Keratinocyte (primary cell): ENCODE results near the gene RAB35. TPM values are rescaled to one million over a fixed set of nuclear protein-coding genes. Genes with fewer than 3 reads are reported as not detected.

Experiments
- DNase-seq: peaks from one replicate; pipeline ENCODE4 v3.0.0-alpha.2; 2011; ENCODE audit warnings: low read depth, missing footprints, low spot score
- FAIRE-seq: peaks from 2 replicates; lab custom pipeline; 2011; peaks lifted over from hg19 to GRCh38; lab: Jason Lieb, UNC
- H2AFZ ChIP-seq: 2 replicates; pipeline ENCODE4 v1.6.0; 2012; ENCODE audit warnings: low read length, control low read depth, inconsistent platforms; ENCODE audit not compliant: control insufficient read depth
- H3K27ac ChIP-seq: 2 replicates; pipeline ENCODE4 v1.5.1; 2011; ENCODE audit warnings: low read length; ENCODE audit not compliant: control insufficient read depth, insufficient read depth
- H3K27me3 ChIP-seq: 3 replicates; pipeline ENCODE4 v1.6.0; 2011; ENCODE audit warnings: low read length; ENCODE audit not compliant: control insufficient read depth, insufficient read depth; ENCODE audit errors: extremely low read depth
- H3K36me3 ChIP-seq, 2 experiments: 2 replicates in 1 of 2; 3 replicates in 1 of 2; pipeline ENCODE4 v1.5.1; 2011; ENCODE audit warnings: low read length in 2 of 2, mild to moderate bottlenecking in 1 of 2; ENCODE audit not compliant: control insufficient read depth in 2 of 2, insufficient read depth in 2 of 2; ENCODE audit errors: extremely low read depth in 1 of 2
- H3K4me1 ChIP-seq: 3 replicates; pipeline ENCODE4 v1.5.1; 2011; ENCODE audit warnings: low read length; ENCODE audit not compliant: control insufficient read depth, insufficient read depth; ENCODE audit errors: extremely low read depth
- H3K4me2 ChIP-seq: 3 replicates; pipeline ENCODE4 v1.6.0; 2011; ENCODE audit warnings: low read depth, low read length; ENCODE audit not compliant: control insufficient read depth, insufficient read depth; ENCODE audit errors: extremely low read depth
- H3K4me3 ChIP-seq, 3 experiments: fragments of 200-600 bp in 1 of 3; sonication (generic) in 1 of 3; 2 replicates in 2 of 3; 3 replicates in 1 of 3; pipeline ENCODE4 v1.5.1; 2011 to 2016; ENCODE audit warnings: low read length in 3 of 3, mild to moderate bottlenecking in 3 of 3, control low read depth in 2 of 3, inconsistent platforms in 1 of 3, low read depth in 1 of 3, mixed read lengths in 1 of 3, mixed run types in 1 of 3, moderate library complexity in 1 of 3; ENCODE audit not compliant: control insufficient read depth in 2 of 3, insufficient read depth in 2 of 3; ENCODE audit errors: extremely low read depth in 1 of 3
- H3K79me2 ChIP-seq: 2 replicates; pipeline ENCODE4 v1.6.0; 2012; ENCODE audit warnings: low read length; ENCODE audit not compliant: control insufficient read depth, insufficient read depth
- H3K9ac ChIP-seq: 3 replicates; pipeline ENCODE4 v1.6.0; 2011; ENCODE audit warnings: low read length; ENCODE audit not compliant: control insufficient read depth, insufficient read depth; ENCODE audit errors: extremely low read depth
- H3K9me1 ChIP-seq: 3 replicates; pipeline ENCODE4 v1.6.0; 2011; ENCODE audit warnings: low read length; ENCODE audit not compliant: control insufficient read depth, insufficient read depth; ENCODE audit errors: extremely low read depth
- H3K9me3 ChIP-seq: 2 replicates; pipeline ENCODE4 v1.5.1; 2012; ENCODE audit warnings: low read depth, low read length; ENCODE audit not compliant: control insufficient read depth
- H4K20me1 ChIP-seq: 3 replicates; pipeline ENCODE4 v1.6.0; 2011; ENCODE audit warnings: low read length; ENCODE audit not compliant: control insufficient read depth, insufficient read depth; ENCODE audit errors: extremely low read depth
- EZH2 ChIP-seq: IDR thresholded peaks from one replicate; pipeline ENCODE4 v1.6.1; 2012; ENCODE audit warnings: inconsistent platforms, mild to moderate bottlenecking, low read length, moderate library complexity
- dilution Hi-C: fragments of 300-500 bp; cut with MboI; formaldehyde crosslinking; loops from one replicate; pipeline ENCODE4 v1.7.0; 2020; ENCODE audit warnings: low sequenced_read_pairs; ENCODE audit not compliant: extremely low pct_ligation_motif_present
- polyA plus RNA-seq, 5 experiments: library from polyadenylated mRNA; depleted of rRNA in 3 of 5; stranded (reverse) in 3 of 5; stranded (forward) in 1 of 5; unstranded in 1 of 5; fragments of >200 nt; gene quantifications; 1 replicate in 1 of 5; 2 replicates in 3 of 5; 3 replicates in 1 of 5; pipeline versions ENCODE4 v1.2.1 to v1.2.3, GENCODE V29; 2011 to 2012; ENCODE audit warnings: missing spikeins in 2 of 5, low read depth in 1 of 5, low replicate concordance in 1 of 5
- TF ChIP-seq, protein P1 (sequence below), 3 experiments: IDR thresholded peaks in 1 of 3; conservative IDR thresholded peaks in 1 of 3; optimal IDR thresholded peaks in 1 of 3; 2 replicates in 2 of 3; 3 replicates in 1 of 3; pipeline versions ENCODE3 to v1.5.1; 2011; ENCODE audit warnings: low read length in 3 of 3, mild to moderate bottlenecking in 3 of 3, moderate library complexity in 2 of 3, control low read depth in 1 of 3, inconsistent platforms in 1 of 3; ENCODE audit not compliant: insufficient read depth in 2 of 3; ENCODE audit errors: extremely low read depth in 1 of 3

Gene RAB35
- polyA plus RNA-seq, 1 donor (not counting 4 experiments of a cell fraction or from before 2014, with no cell fraction given), result 68.4 TPM

DNA sequence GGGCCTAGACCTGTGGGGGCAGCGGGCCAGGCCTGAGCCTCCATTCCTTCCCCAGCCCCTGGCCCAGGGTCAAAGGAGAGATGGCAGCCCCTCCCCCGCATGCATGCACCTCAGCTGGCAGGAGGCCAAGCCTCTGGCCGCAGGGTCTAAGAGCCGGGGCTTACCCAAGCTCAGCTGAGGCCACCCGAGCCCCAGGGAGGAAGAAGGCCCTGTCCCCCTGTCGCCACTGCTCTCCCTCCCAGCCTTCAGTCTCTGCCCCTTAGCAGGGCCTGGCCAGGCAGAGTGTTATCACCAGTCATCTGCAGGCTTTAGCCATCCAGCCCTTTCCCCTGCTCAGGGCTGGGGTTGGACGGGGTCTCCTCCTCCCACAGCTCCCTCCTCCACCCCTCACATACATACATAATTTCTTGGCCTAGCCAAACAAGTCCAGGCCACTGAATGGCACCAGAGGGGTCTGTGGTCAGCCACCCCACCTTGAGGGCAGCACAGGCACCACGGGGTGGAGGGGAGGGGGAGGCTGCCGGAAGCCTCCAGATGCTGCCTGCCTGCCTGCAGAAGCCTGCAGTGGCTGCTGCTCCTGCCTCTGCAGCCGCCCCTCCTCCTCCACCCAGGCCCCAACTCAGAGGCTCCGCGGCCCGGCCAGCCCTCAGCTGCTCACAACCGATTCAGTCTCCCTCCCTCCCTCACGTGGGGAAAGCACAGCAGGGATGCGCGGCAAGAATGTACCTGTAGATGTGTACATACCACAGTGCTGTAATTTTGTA, 22.8 kb downstream of the RAB35 start:
- peaks cover 3% of the 10 kb centered on the region for H3K79me2 ChIP-seq
- DNase-seq (no peak), FAIRE-seq (no peak)
- H3K9me1 ChIP-seq, result no peaks in the 10 kb centered on the region
- dilution Hi-C loops, result no loop called here
- H3K27ac ChIP-seq, result no peak overlapping the region
- TF ChIP-seq, protein P1, sequence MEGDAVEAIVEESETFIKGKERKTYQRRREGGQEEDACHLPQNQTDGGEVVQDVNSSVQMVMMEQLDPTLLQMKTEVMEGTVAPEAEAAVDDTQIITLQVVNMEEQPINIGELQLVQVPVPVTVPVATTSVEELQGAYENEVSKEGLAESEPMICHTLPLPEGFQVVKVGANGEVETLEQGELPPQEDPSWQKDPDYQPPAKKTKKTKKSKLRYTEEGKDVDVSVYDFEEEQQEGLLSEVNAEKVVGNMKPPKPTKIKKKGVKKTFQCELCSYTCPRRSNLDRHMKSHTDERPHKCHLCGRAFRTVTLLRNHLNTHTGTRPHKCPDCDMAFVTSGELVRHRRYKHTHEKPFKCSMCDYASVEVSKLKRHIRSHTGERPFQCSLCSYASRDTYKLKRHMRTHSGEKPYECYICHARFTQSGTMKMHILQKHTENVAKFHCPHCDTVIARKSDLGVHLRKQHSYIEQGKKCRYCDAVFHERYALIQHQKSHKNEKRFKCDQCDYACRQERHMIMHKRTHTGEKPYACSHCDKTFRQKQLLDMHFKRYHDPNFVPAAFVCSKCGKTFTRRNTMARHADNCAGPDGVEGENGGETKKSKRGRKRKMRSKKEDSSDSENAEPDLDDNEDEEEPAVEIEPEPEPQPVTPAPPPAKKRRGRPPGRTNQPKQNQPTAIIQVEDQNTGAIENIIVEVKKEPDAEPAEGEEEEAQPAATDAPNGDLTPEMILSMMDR (optimal IDR thresholded peaks at IDR 0.05 in 1 of 3, IDR thresholded peaks at IDR 0.05 in 1 of 3, conservative IDR thresholded peaks at IDR 0.05 in 1 of 3; ENCODE audit: extremely low read depth in 1 of 3, insufficient read depth in 2 of 3, low read length in 3 of 3), result no peak
- TF ChIP-seq EZH2, result no peak
- no peak overlapping the region for H3K4me2 ChIP-seq
- no peak overlapping the region for H3K9ac ChIP-seq
- peaks cover 3% of the 10 kb centered on the region for H4K20me1 ChIP-seq
- H3K9me3 ChIP-seq, result no peaks in the 10 kb centered on the region
- no peaks in the 10 kb centered on the region for H3K4me1 ChIP-seq
- H3K4me3 ChIP-seq, result no peak overlapping the region
- no peak overlapping the region for H2AFZ ChIP-seq
- peaks cover 23 to 31% of the 10 kb centered on the region in 2 experiments for H3K36me3 ChIP-seq
- H3K27me3 ChIP-seq, result no peaks in the 10 kb centered on the region

DNA sequence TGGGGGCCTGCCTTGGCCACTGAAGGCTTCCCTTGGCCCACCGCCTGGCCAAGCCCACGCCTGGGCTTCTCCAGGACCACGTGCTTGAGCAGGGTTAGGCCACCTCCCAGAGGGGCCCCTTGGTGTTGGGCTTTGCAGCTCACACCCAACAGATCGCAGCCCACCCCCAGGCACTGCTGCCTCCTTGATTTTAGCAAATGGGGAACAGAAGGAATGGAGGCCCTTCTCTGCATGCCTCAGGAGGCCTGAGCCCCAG, 23.3 kb downstream of the RAB35 start:
- Histone ChIP-seq H4K20me1 (peaks cover 3% of the 10 kb centered on the region), H3K9me3 (no peaks in the 10 kb centered on the region), H3K4me3 (no peak overlapping the region), H3K4me1 (no peaks in the 10 kb centered on the region), H3K36me3 (peaks cover 18 to 30% of the 10 kb centered on the region in 2 experiments), H3K9me1 (no peaks in the 10 kb centered on the region), H3K27ac (no peak overlapping the region), H3K27me3 (no peaks in the 10 kb centered on the region), H2AFZ (no peak overlapping the region), H3K4me2 (no peak overlapping the region), H3K9ac (no peak overlapping the region), H3K79me2 (peaks cover under 1% of the 10 kb centered on the region)
- DNase-seq (no peak), FAIRE-seq (no peak)
- no peak for TF ChIP-seq EZH2
- TF ChIP-seq, protein P1 (optimal IDR thresholded peaks at IDR 0.05 in 1 of 3, IDR thresholded peaks at IDR 0.05 in 1 of 3, conservative IDR thresholded peaks at IDR 0.05 in 1 of 3; ENCODE audit: extremely low read depth in 1 of 3, insufficient read depth in 2 of 3, low read length in 3 of 3), result no peak
- dilution Hi-C loops, result no loop called here
